Hepatocyte (in vitro differentiated cells): ENCODE data around the gene QSOX2.

ENCODE experiments used
- EZH2 ChIP-seq: fragments of 200-600 bp; sonication (generic); IDR thresholded peaks from 2 replicates; pipeline ENCODE4 v1.6.1; 2016; ENCODE audit warnings: antibody characterized with exemption, mild to moderate bottlenecking, borderline replicate concordance
- EZH2phosphoT487 ChIP-seq: fragments of 200-600 bp; sonication (generic); IDR thresholded peaks from one replicate; pipeline ENCODE4 v1.6.1; 2018; ENCODE audit warnings: antibody characterized with exemption, mild to moderate bottlenecking, low read depth, moderate library complexity; ENCODE audit not compliant: unreplicated experiment, severe bottlenecking
- TF ChIP-seq, protein P1 (sequence below): fragments of 200-600 bp; sonication (generic); IDR thresholded peaks from 2 replicates; pipeline ENCODE4 v1.5.1; 2016; ENCODE audit warnings: antibody characterized with exemption, mild to moderate bottlenecking; ENCODE audit not compliant: poor library complexity

- TF ChIP-seq, protein P1, sequence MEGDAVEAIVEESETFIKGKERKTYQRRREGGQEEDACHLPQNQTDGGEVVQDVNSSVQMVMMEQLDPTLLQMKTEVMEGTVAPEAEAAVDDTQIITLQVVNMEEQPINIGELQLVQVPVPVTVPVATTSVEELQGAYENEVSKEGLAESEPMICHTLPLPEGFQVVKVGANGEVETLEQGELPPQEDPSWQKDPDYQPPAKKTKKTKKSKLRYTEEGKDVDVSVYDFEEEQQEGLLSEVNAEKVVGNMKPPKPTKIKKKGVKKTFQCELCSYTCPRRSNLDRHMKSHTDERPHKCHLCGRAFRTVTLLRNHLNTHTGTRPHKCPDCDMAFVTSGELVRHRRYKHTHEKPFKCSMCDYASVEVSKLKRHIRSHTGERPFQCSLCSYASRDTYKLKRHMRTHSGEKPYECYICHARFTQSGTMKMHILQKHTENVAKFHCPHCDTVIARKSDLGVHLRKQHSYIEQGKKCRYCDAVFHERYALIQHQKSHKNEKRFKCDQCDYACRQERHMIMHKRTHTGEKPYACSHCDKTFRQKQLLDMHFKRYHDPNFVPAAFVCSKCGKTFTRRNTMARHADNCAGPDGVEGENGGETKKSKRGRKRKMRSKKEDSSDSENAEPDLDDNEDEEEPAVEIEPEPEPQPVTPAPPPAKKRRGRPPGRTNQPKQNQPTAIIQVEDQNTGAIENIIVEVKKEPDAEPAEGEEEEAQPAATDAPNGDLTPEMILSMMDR = no peak
- TF ChIP-seq EZH2 (no peak), EZH2phosphoT487 (no peak)
Measured at GRCh38 chr9:136186386-136186785, 59.2 kb downstream of the QSOX2 start.
